ENCODE measurements around the gene LENG8. TPM values are rescaled to one million over a fixed set of nuclear protein-coding genes. Genes with fewer than 3 reads are reported as not detected.
"Not testable (repeated sequence)": the region's sequence is repeated elsewhere in the genome, so short reads cannot be mapped to it uniquely, and the experiment has no call there.

Gene LENG8
- total RNA-seq, 1 donor = 39.7 TPM

GRCh38 chr19:54439174-54439851, 9.7 kb upstream of the LENG8 start:
- peak; percentile 46 for TF ChIP-seq CTCF (IDR thresholded peaks at IDR 0.05; ENCODE audit: insufficient read depth, low read depth, low read length)
- peak; percentile 22 for DNase-seq (ENCODE audit: low read depth)
- H3K4me3 ChIP-seq (ENCODE audit: low read depth, low read length) = no peak overlapping the region

GRCh38 chr19:54440641-54441040, 8.4 kb upstream of the LENG8 start:
- no peak overlapping the region for H3K4me3 ChIP-seq (ENCODE audit: low read depth, low read length)
- no peak for DNase-seq (ENCODE audit: low read depth)
- TF ChIP-seq CTCF (IDR thresholded peaks at IDR 0.05; ENCODE audit: insufficient read depth, low read depth, low read length) = no peak

- TF ChIP-seq CTCF (IDR thresholded peaks at IDR 0.05; ENCODE audit: insufficient read depth, low read depth, low read length) = no peak
- DNase-seq (ENCODE audit: low read depth) = no peak
- H3K4me3 ChIP-seq (ENCODE audit: low read depth, low read length) = no peak overlapping the region
Measured at GRCh38 chr19:54444737-54445136, 4.3 kb upstream of the LENG8 start.

GRCh38 chr19:54446349-54446748, 2.6 kb upstream of the LENG8 start:
- TF ChIP-seq CTCF (IDR thresholded peaks at IDR 0.05; ENCODE audit: insufficient read depth, low read depth, low read length) = peak; percentile 16
- H3K4me3 ChIP-seq (ENCODE audit: low read depth, low read length); DNase-seq (ENCODE audit: low read depth): not testable (repeated sequence)

- H3K4me3 ChIP-seq (ENCODE audit: low read depth, low read length) = peak overlapping the region; percentile 99
- DNase-seq (ENCODE audit: low read depth) = peak; percentile 76
- TF ChIP-seq CTCF (IDR thresholded peaks at IDR 0.05; ENCODE audit: insufficient read depth, low read depth, low read length) = peak; percentile 9
Measured at GRCh38 chr19:54448040-54448773, 792 bp upstream of the LENG8 start.

GRCh38 chr19:54449701-54450069, 686 bp downstream of the LENG8 start:
- DNase-seq (ENCODE audit: low read depth) = peak; percentile 47
- peak overlapping the region; percentile 99 for H3K4me3 ChIP-seq (ENCODE audit: low read depth, low read length)
- no peak for TF ChIP-seq CTCF (IDR thresholded peaks at IDR 0.05; ENCODE audit: insufficient read depth, low read depth, low read length)
